GM15510 (cell line): Measurements from ENCODE around the gene MR1.

ENCODE experiments used
- POLR2A ChIP-seq: IDR thresholded peaks from 3 replicates; pipeline ENCODE4 v1.6.1; 2011; ENCODE audit warnings: borderline replicate concordance; ENCODE audit not compliant: insufficient read length; ENCODE audit errors: extremely low read depth

Gene MR1

DNA sequence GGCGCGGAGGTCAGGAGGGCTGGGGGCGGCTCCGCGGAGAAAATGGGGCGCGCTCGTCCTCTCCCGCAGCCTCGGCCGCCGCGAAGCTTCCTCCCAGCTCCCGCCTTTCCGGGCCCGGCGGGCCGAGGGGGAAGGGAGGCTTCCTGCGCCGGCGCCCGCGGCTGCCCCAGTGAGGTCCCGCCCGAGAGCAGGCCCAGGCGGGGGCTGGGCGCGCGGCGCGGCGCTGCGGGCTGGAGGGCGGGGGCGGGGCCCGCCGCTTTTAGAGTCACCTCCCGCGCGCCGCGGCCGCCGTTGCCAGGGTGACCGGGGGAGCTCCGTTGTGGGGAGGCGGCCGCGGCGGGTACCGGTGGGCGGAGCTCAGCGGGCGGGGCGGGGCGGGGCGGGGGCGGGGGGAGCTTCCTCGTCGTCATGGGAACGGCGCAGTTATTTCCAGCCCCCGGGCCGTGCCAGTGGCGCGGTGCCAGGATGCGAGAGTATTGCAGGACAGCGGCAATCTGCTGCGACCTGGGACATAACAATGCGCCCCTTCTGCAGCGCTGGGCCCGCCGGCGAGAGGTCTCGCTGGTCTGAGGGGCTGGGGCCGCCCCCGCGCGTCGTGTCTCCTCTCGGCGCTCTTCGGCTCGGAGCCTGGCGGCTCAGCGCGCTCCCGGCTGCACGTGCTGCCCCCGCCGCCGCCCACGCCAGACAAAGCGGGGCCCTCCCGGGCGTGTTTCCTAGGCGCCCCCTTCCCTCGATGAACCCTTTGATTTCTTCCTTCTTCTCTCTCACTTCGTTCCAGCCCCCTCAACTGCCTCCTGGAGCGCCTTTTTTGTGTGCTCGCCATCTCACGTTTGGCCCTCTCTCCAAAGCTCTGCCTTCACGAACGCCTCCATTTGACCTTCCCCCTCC is 71.6 kb downstream of the MR1 start:
- TF ChIP-seq POLR2A = peak; percentile 60

GRCh38 chr1:181106022-181106312 is 72.2 kb downstream of the MR1 start:
- no peak for TF ChIP-seq POLR2A

- TF ChIP-seq POLR2A = no peak
Observed at GRCh38 chr1:181106479-181106878, 72.7 kb downstream of the MR1 start.

- TF ChIP-seq POLR2A = no peak
Observed at GRCh38 chr1:181107711-181108110, 73.9 kb downstream of the MR1 start.

GRCh38 chr1:181108304-181108867 is 74.6 kb downstream of the MR1 start:
- TF ChIP-seq POLR2A = no peak

GRCh38 chr1:181110013-181110412 is 76.2 kb downstream of the MR1 start:
- no peak for TF ChIP-seq POLR2A
